Measurements from ENCODE around the gene FRRS1L. TPM values are rescaled to one million over a fixed set of nuclear protein-coding genes. Genes with fewer than 3 reads are reported as not detected.

FRRS1L gene
- total and polyA plus RNA-seq, 10 donors, result under 0.01 to 0.03 TPM; not detected in 8

- no peaks in the 10 kb centered on the region for H3K4me1 ChIP-seq
- H3K27me3 ChIP-seq (replicated peaks in 1 of 7), result peaks cover 0 to 14% (median 0%) of the 10 kb centered on the region in 7 donors
- H3K27ac ChIP-seq, result no peak overlapping the region
- no peak overlapping the region for H3K4me3 ChIP-seq
- DNase-seq, result no peak
- no peaks in the 10 kb centered on the region for H3K36me3 ChIP-seq
- no peaks in the 10 kb centered on the region for H3K9me3 ChIP-seq
- WGBS, 5 donors, result 70 to 86% (median 80%) methylated on average over 5 of the region's 5 CpGs
- TF ChIP-seq POLR2AphosphoS5 (IDR thresholded peaks at IDR 0.05) (no peak), POLR2A (IDR thresholded peaks at IDR 0.05) (no peak)
- TF ChIP-seq, protein P1, sequence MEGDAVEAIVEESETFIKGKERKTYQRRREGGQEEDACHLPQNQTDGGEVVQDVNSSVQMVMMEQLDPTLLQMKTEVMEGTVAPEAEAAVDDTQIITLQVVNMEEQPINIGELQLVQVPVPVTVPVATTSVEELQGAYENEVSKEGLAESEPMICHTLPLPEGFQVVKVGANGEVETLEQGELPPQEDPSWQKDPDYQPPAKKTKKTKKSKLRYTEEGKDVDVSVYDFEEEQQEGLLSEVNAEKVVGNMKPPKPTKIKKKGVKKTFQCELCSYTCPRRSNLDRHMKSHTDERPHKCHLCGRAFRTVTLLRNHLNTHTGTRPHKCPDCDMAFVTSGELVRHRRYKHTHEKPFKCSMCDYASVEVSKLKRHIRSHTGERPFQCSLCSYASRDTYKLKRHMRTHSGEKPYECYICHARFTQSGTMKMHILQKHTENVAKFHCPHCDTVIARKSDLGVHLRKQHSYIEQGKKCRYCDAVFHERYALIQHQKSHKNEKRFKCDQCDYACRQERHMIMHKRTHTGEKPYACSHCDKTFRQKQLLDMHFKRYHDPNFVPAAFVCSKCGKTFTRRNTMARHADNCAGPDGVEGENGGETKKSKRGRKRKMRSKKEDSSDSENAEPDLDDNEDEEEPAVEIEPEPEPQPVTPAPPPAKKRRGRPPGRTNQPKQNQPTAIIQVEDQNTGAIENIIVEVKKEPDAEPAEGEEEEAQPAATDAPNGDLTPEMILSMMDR (IDR thresholded peaks at IDR 0.05 in 8 of 11, conservative IDR thresholded peaks at IDR 0.05 in 3 of 11), result no peak
- intact Hi-C loops (cut with DNase I; ENCODE audit: low total_unique reads), result no loop called here
Observed at GRCh38 chr9:109199676-109200075, 32.6 kb upstream of the FRRS1L start.

- no peaks in the 10 kb centered on the region for H3K9me3 ChIP-seq
- DNase-seq, result no peak
- peaks cover 0 to 14% (median 0%) of the 10 kb centered on the region in 7 donors for H3K27me3 ChIP-seq (replicated peaks in 1 of 7)
- TF ChIP-seq POLR2A (IDR thresholded peaks at IDR 0.05), result no peak
- no peak for TF ChIP-seq POLR2AphosphoS5 (IDR thresholded peaks at IDR 0.05)
- TF ChIP-seq, protein P1 (IDR thresholded peaks at IDR 0.05 in 8 of 11, conservative IDR thresholded peaks at IDR 0.05 in 3 of 11), result no peak
- no peak overlapping the region for H3K27ac ChIP-seq
- no peaks in the 10 kb centered on the region for H3K4me1 ChIP-seq
- H3K36me3 ChIP-seq, result no peaks in the 10 kb centered on the region
- 55 to 69% (median 62%) methylated on average over 6 of the region's 6 CpGs for WGBS, 5 donors
- no peak overlapping the region for H3K4me3 ChIP-seq
- intact Hi-C loops (cut with DNase I; ENCODE audit: low total_unique reads), result no loop called here
Observed at GRCh38 chr9:109198736-109199382, 31.8 kb upstream of the FRRS1L start.

- no peaks in the 10 kb centered on the region for H3K9me3 ChIP-seq
- 72 to 88% (median 74%) methylated on average over 11 of the region's 11 CpGs for WGBS, 5 donors
- H3K4me1 ChIP-seq, result no peaks in the 10 kb centered on the region
- no peak overlapping the region for H3K4me3 ChIP-seq
- TF ChIP-seq POLR2A (IDR thresholded peaks at IDR 0.05), result no peak
- TF ChIP-seq, protein P1 (IDR thresholded peaks at IDR 0.05 in 8 of 11, conservative IDR thresholded peaks at IDR 0.05 in 3 of 11), result no peak
- no peak for TF ChIP-seq POLR2AphosphoS5 (IDR thresholded peaks at IDR 0.05)
- H3K36me3 ChIP-seq, result no peaks in the 10 kb centered on the region
- intact Hi-C loops (cut with DNase I; ENCODE audit: low total_unique reads), result no loop called here
- no peak overlapping the region for H3K27ac ChIP-seq
- DNase-seq, result no peak
- peaks cover 0 to 5% (median 0%) of the 10 kb centered on the region in 7 donors for H3K27me3 ChIP-seq (replicated peaks in 1 of 7)
Observed at GRCh38 chr9:109193974-109194556, 27.0 kb upstream of the FRRS1L start.

GRCh38 chr9:109192732-109193361, 25.8 kb upstream of the FRRS1L start:
- Histone ChIP-seq H3K4me3 (no peak overlapping the region), H3K9me3 (no peaks in the 10 kb centered on the region), H3K27me3 (replicated peaks in 1 of 7) (peaks cover 0 to 5% (median 0%) of the 10 kb centered on the region in 7 donors), H3K27ac (no peak overlapping the region), H3K36me3 (no peaks in the 10 kb centered on the region), H3K4me1 (no peaks in the 10 kb centered on the region)
- no peak for DNase-seq
- no peak for TF ChIP-seq POLR2AphosphoS5 (IDR thresholded peaks at IDR 0.05)
- TF ChIP-seq, protein P1 (IDR thresholded peaks at IDR 0.05 in 8 of 11, conservative IDR thresholded peaks at IDR 0.05 in 3 of 11), result no peak
- TF ChIP-seq POLR2A (IDR thresholded peaks at IDR 0.05), result no peak
- intact Hi-C loops (cut with DNase I; ENCODE audit: low total_unique reads), result no loop called here
- WGBS, 5 donors, result 48 to 65% (median 56%) methylated on average over 7 of the region's 7 CpGs

All from spleen (tissue), 11 donors.